SK-N-SH treated with all-trans-retinoic acid at 6 μM for 48 hours (cell line): Measurements from ENCODE around the gene TAOK1.

ENCODE experiments used
- BACH2 ChIP-seq: fragments of 250-450 bp; sonication (Bioruptor Pico); IDR thresholded peaks from 2 replicates; pipeline ENCODE4 v1.9.0; 2021; ENCODE audit warnings: mild to moderate bottlenecking, borderline replicate concordance
- CSDC2 ChIP-seq: fragments of 250-450 bp; sonication (Bioruptor Pico); IDR thresholded peaks from 2 replicates; pipeline ENCODE4 v1.5.0; 2020; ENCODE audit warnings: mild to moderate bottlenecking, moderate library complexity
- CSRNP3 ChIP-seq: fragments of 250-450 bp; sonication (Bioruptor Pico); IDR thresholded peaks from 2 replicates; pipeline ENCODE4 v1.5.1; 2021; ENCODE audit warnings: mild to moderate bottlenecking, moderate library complexity
- GLIS3 ChIP-seq: fragments of 250-450 bp; sonication (Bioruptor Pico); IDR thresholded peaks from 2 replicates; pipeline ENCODE4 v1.5.0; 2020; ENCODE audit warnings: mild to moderate bottlenecking, moderate library complexity
- PATZ1 ChIP-seq: fragments of 250-450 bp; sonication (Bioruptor Pico); IDR thresholded peaks from 2 replicates; pipeline ENCODE4 v1.8.0; 2020; ENCODE audit warnings: mild to moderate bottlenecking, moderate library complexity, borderline replicate concordance
- PPARA ChIP-seq: fragments of 250-450 bp; sonication (Bioruptor Pico); IDR thresholded peaks from 2 replicates; pipeline ENCODE4 v1.5.0; 2020; ENCODE audit warnings: mild to moderate bottlenecking, borderline replicate concordance
- RARB ChIP-seq: fragments of 250-450 bp; sonication (Bioruptor Pico); IDR thresholded peaks from 2 replicates; pipeline ENCODE4 v1.8.0; 2021; ENCODE audit warnings: mild to moderate bottlenecking, moderate library complexity
- TSHZ2 ChIP-seq: fragments of 250-450 bp; sonication (Bioruptor Pico); IDR thresholded peaks from 2 replicates; pipeline ENCODE4 v1.5.0; 2020; ENCODE audit warnings: mild to moderate bottlenecking, moderate library complexity
- ZFP30 ChIP-seq: fragments of 450-650 bp; formaldehyde crosslinking; IDR thresholded peaks from 2 replicates; pipeline ENCODE4 v1.5.0; 2022; ENCODE audit warnings: mild to moderate bottlenecking, moderate library complexity
- ZNF565 ChIP-seq: fragments of 450-650 bp; formaldehyde crosslinking; conservative IDR thresholded peaks from 2 replicates; pipeline ENCODE4 v1.5.0; 2020; ENCODE audit warnings: low read depth, mild to moderate bottlenecking, moderate library complexity
- ZNF8 ChIP-seq: fragments of 450-650 bp; formaldehyde crosslinking; IDR thresholded peaks from 2 replicates; pipeline ENCODE4 v1.5.0; 2020; ENCODE audit warnings: mild to moderate bottlenecking, moderate library complexity

GRCh38 chr17:29389982-29390850, at the start of gene TAOK1:
- TF ChIP-seq GLIS3 (CRISPR knock-in tag): 0 out of 2 replicates have a peak, but pooled peaks have one; percentile 50
- no peak for TF ChIP-seq PPARA (CRISPR knock-in tag)
- TF ChIP-seq ZNF8 (CRISPR knock-in tag): no peak
- TF ChIP-seq CSDC2 (CRISPR knock-in tag): no peak
- no peak for TF ChIP-seq ZFP30 (CRISPR knock-in tag)
- TF ChIP-seq CSRNP3 (CRISPR knock-in tag): no peak
- TF ChIP-seq BACH2 (CRISPR knock-in tag): no peak
- no peak for TF ChIP-seq ZNF565 (CRISPR knock-in tag)
- TF ChIP-seq RARB (CRISPR knock-in tag): no peak
- TF ChIP-seq PATZ1 (CRISPR knock-in tag): no peak
- 0 out of 2 replicates have a peak, but pooled peaks have one; percentile 41 for TF ChIP-seq TSHZ2
